ENCODE results near the gene RASGEF1C.

The RASGEF1C gene

GRCh38 chr5:180197016-180197702 is 11.9 kb downstream of the RASGEF1C start:
- TF ChIP-seq CTCF (IDR thresholded peaks at IDR 0.05; ENCODE audit: borderline replicate concordance, insufficient read depth, low read depth, low read length): no peak
- H3K4me3 ChIP-seq (ENCODE audit: low read depth, low read length): no peak overlapping the region

- TF ChIP-seq CTCF (IDR thresholded peaks at IDR 0.05; ENCODE audit: borderline replicate concordance, insufficient read depth, low read depth, low read length): no peak
- H3K4me3 ChIP-seq (ENCODE audit: low read depth, low read length): no peak overlapping the region
Observed at GRCh38 chr5:180194410-180195345, 14.3 kb downstream of the RASGEF1C start.

GRCh38 chr5:180193749-180194375 is 15.1 kb downstream of the RASGEF1C start:
- TF ChIP-seq CTCF (IDR thresholded peaks at IDR 0.05; ENCODE audit: borderline replicate concordance, insufficient read depth, low read depth, low read length): no peak

GRCh38 chr5:180191716-180192115 is 17.3 kb downstream of the RASGEF1C start:
- TF ChIP-seq CTCF (IDR thresholded peaks at IDR 0.05; ENCODE audit: borderline replicate concordance, insufficient read depth, low read depth, low read length): no peak
- no peak overlapping the region for H3K4me3 ChIP-seq (ENCODE audit: low read depth, low read length)

More at GRCh38 chr5:180193749-180194375, 15.1 kb downstream of the RASGEF1C start:
- H3K4me3 ChIP-seq (ENCODE audit: low read depth, low read length): no peak overlapping the region

GRCh38 chr5:180187767-180188166 is 21.2 kb downstream of the RASGEF1C start:
- TF ChIP-seq CTCF (IDR thresholded peaks at IDR 0.05; ENCODE audit: borderline replicate concordance, insufficient read depth, low read depth, low read length): no peak
- H3K4me3 ChIP-seq (ENCODE audit: low read depth, low read length): no peak overlapping the region

- no peak overlapping the region for H3K4me3 ChIP-seq (ENCODE audit: low read depth, low read length)
- no peak for TF ChIP-seq CTCF (IDR thresholded peaks at IDR 0.05; ENCODE audit: borderline replicate concordance, insufficient read depth, low read depth, low read length)
Observed at GRCh38 chr5:180180846-180181245, 28.2 kb downstream of the RASGEF1C start.
